ENCODE data around the gene ELAVL2. TPM values are rescaled to one million over a fixed set of nuclear protein-coding genes. Genes with fewer than 3 reads are reported as not detected.
"Not testable (repeated sequence)": the region's sequence is repeated elsewhere in the genome, so short reads cannot be mapped to it uniquely, and the experiment has no call there.

ELAVL2 gene
- polyA plus RNA-seq, 3 donors = 1.5 to 4.2 (median 3.3) TPM

DNA sequence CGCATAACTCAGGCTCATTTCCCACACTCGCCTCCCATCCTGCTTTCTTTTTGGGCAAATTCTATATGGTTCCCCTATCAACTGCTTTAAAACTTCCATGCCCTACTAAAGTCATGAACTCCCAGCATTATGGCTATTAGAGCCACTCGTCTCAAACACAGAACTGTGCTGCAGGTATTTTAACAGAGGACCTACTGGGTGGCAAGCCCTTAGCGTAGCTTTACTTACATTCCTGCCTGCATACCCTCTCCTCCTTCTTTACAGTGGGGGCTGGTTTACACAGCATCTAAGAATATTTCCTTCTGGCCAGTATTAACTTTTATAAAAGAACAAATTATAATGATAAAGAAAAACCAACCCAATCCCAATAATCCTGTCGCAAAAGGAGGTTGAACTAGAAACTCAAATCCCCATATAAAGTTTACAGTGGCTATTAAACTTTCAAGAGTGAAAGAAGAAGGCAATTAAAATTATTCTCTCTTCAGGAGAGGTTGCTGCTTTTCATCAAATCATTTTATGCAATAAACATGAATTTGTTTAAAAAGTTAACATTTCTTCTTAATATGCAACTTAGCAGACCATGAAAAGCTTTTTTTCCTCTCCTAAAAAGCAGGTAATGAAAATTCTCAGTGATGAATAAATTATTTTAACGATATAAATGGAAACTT is 100.6 kb downstream of the ELAVL2 start:
- no peak for DNase-seq

DNA sequence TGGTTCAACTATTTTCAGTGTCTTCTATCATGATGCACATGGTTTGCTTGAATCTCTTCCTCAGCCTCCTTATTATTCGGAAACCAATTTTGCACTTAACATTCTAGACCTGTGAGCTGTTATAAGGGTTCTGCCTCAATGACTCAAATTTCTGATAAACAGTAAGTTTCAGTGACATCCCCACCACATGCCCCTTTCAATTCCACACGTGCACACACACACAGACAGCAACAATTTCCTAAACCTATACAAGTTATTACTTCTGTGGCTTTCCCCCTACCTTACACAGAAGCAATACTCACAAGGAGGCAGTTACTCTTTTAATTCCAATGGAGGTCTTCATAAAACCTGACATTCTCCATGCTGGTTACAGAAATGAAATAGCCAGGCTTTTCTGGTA is 102.4 kb downstream of the ELAVL2 start:
- DNase-seq = no peak

DNA sequence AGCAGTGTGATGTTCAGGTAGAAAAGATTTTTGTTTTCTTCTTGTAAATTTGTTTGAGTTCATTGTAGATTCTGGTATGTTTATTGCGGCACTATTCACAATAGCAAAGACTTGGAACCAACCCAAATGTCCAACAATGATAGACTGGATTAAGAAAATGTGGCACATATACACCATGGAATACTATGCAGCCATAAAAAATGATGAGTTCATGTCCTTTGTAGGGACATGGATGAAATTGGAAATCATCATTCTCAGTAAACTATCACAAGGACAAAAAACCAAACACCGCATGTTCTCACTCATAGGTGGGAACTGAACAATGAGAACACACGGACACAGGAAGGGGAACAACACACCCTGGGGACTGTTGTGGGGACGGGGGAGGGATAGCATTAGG is 103.0 kb downstream of the ELAVL2 start:
- DNase-seq = not testable (repeated sequence)

DNA sequence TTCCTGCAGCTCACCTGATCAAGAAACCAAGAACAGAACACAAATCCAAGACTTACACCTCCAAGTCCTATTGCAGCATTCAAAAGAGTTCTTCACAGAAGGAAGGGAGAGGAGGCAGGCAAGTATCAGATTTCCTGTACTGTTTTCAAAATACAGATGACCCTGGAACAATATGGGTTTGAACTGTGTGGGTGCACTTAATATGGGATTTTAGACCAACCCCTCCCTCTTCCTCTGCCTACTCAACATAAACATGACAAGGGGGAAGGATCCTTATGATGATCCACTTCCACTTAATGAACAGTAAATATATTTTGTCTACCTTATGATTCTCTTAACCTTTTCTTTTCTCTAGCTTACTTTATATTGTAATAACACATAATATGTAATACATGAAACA is 104.6 kb downstream of the ELAVL2 start:
- DNase-seq = no peak

DNA sequence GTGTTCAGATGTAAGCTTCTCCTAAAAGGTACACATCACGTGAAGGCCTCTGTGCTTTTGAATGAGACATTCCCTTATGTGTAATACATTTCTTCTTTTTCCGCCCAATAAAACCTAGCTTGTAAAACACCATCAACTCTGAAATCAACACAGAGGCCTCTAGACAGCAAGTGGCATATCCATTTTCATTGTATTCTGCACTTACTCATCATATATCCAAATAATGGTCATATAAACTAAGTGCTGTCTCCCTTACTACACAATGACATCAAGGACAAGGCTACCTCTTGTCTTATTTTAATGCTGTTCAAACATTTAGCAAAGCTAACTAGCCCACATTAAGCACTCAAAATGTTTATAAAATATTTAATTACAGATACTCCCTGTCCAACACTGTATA is 108.5 kb downstream of the ELAVL2 start:
- no peak for DNase-seq

DNA sequence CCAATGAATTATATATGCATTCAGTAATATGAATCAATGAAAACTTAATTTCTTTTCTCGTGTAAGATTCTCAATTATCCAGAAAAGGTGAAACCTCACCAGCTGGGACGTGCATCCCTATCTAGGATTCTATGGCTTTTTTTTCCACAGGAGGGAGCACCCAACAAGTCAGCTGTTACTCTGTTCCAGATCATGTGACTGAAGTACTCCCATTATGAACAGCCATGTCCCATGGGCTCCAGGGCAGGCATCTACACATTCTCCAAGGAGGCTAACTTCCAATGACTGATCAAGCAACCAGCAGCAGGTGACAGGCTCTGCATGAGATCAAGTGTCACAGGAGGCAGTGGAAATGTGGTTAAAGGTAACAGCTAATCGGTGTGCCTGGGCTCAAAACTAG is 118.8 kb downstream of the ELAVL2 start:
- DNase-seq = no peak

DNA sequence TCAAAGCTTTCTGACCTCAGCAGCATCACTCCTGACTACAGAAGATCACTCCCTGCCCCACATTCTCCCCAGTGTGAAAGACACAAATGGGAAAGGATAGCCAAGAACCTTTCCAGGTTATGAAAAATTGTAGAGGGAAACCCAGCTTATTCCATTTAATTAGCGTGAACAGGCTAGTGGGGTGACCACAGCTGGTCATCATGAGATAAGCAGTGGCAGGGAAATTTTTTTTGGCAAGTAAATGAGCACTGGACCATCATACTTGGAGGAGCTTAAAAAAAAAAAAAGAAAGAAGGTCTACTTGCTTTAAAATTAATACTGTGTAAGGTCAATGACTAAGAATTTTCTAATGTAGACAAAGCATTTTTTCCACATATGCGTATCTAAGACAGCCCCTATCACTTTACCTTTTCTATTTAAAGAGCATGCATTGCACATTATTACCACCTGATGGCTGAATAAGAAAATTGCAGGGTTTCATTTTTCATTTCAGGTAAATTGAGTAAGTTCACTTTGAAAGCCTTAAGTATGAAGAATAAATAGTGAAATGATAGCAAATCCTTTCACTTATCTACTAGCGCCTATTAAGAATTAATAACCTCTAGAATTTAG is 123.6 kb downstream of the ELAVL2 start:
- no peak for DNase-seq

DNA sequence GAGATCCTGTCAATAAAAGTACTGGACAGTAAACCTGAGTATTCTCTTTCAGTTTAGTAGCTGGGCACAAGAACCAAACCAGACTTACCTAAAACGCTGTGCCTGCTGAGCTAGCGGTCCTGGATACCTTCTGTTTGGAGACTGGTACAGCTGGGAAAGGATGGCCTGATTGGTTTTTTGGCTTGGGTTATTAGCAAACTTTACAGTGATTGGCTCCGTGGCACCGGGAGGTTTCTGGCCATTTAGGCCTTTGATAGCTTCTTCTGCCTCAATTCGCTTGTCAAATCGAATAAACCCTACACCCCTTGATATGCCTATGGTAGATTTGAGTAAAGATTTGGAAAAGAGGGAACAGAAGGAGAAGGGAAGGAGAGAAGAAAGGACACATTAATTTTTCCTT is 124.7 kb downstream of the ELAVL2 start:
- no peak for DNase-seq

DNA sequence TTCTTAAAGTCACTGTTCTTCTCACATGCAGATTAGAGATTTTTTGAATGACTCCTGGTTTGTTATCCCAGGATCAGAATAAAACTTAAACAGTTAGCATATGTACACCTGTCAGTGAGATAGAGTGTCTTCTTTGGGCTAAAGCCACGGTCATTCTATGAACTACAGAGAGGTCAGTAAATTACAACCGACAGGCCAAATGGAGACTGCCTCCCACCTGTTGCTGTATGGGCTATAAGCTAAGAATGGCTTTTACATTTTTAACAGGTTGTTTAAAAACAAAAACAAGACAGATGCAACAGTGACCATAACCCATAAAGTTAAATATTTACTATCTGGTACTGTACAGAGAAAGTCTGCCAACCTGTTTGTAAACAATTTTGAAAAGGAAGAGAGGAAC is 125.7 kb downstream of the ELAVL2 start:
- no peak for DNase-seq

DNA sequence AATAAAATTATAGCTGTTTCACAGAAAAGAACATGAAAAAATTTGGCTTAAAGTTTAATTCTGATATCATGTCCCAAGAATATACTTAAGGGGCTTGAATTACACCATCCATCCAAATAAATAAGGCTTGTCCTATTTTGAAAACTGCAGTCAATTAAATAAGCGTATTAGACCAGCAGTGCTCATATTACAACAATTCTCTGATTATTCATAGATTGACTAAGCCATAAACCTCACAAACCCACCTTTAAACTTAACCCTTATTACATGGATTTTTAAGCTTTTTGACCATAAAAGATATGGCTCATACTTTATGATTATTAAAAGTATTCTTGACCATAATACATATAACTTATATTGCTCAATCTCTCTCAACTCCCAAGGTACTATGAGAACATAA is 127.9 kb downstream of the ELAVL2 start:
- DNase-seq = no peak

DNA sequence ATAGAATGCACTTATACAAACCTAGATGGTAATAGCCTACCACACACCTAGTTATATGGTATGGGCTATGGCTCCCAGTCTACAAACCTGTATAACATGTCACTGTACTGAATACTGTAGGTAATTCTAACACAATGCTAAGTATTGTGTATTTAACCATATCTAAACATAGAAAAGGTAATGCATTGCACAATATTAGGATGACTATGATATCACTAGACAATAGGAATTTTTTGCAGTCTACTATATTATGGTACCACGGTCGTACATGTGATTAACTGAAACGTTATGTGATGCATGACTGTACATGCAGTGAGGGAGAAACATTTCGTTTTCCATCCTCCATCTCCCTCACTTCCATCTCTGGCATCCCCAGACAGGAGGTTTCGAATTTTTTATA is 130.5 kb downstream of the ELAVL2 start:
- no peak for DNase-seq

DNA sequence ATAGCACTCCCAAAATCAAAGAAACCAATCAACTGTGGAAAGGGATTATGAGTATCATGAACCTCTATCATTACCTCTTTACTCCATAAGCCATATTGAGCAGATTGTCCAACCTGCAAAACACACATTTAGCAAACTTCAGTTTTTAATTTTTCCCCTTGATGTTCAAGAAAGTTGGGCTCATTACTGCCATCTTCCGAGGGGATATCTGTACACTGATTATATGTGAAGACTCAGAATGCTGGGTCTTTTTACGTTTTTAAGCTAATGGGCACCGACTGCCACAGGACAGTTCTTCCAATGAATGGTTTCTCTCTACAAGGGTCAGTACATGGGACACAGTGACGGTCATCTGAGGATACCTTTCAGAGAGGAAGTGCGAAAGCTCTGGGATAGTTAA is 132.7 kb downstream of the ELAVL2 start:
- no peak for DNase-seq

DNA sequence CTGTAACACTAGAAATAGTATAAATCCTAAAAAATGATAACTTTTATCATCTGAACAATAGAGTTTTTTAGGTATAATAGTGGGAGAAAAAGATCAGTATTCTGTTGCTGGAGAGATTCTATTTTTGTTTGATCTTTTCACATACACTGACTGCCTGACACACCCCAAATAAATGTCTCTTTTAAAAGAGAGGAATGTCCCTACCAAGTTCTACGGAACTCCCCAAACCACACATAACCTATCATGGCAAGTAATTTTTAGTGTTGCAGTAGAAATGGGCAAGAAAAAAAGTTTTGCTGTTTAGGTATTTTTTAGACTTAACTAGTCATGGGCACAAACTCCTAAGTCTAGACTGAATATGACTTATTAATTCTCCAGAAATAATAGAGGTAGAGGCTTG is 139.1 kb downstream of the ELAVL2 start:
- no peak for DNase-seq

DNA sequence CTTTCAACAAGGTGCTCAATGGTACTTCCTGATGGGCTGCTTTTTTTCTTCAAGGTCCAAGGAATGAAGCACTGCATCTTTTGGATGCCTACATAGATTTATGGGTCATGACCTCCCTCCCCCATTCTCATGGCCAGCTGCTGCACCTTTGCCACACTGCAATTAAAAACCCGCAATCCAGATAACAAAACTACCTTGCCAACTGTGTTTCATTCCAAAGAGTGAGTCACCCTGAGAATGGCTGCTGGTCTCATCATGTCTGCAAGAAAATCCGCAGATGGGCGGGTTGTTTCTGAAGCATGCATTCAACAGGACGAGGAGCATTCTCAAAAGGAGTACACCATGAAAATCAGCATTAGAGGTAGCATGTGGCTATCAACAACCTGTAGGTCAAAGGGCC is 139.8 kb downstream of the ELAVL2 start:
- DNase-seq = no peak

DNA sequence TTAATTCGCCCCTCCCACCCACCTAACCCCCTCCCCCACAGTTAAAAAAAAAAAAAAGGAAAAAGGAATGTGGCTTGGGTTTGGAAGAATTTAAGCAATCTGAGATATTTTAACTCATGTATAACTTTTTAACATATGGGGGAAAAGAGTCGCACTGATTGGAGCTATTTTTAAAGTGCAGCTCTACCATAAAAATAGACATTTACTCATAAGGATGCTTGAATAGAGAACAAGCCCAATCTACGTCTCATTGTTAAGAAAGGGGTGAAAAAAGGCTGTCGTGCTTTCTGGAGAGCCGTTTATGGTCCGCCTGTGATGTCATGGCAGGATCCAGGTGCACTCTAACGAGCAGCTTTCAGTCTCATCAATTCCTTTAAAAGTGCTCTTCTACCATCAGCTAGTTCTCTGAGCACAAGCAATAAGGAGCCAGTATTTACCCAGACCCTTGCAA is 142.4 kb downstream of the ELAVL2 start:
- no peak for DNase-seq

DNA sequence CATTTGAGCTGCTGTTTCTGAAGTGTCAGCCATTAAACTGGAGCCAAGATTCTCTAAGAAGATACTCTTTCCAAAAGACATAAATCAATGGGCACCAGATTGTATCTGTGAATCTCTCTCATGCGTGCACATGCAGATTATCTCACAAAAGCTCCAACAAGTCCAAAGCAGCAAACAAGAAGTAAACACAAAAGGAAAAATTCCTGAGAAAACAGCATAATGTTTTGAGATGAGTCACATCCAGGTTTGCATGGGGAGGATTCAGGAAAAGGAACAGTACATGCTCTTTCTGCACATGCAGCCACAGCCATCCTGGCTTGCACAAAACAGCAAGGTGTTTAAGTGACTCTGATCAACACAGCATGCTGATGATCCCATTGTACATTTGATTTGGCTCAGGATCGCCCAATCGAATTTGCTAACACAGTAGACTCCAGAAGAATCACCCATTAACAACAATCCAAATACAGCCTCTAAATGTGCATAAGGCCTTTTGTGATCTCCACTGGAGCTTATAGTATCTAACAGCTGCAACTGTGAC is 143.1 kb downstream of the ELAVL2 start:
- DNase-seq = no peak

DNA sequence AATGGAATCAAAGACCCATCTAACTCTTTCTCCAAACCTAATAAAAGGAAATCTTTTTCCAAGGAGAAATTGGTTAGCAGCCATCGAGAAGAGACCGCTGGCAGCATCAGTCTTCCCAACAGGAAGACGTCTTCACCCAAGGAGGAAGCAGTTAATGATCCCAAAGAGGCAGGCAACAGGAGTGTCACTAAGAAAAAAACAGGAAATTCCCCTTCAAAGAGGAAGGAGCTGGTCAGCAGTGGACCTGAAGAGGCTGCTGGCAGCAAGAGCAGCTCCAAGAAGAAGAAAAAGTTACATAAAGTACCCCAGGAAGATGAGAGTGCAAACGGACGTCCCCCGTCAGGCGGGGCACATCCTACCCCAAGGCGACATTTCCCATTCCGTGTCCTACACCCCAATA is 143.7 kb downstream of the ELAVL2 start:
- no peak for DNase-seq

DNA sequence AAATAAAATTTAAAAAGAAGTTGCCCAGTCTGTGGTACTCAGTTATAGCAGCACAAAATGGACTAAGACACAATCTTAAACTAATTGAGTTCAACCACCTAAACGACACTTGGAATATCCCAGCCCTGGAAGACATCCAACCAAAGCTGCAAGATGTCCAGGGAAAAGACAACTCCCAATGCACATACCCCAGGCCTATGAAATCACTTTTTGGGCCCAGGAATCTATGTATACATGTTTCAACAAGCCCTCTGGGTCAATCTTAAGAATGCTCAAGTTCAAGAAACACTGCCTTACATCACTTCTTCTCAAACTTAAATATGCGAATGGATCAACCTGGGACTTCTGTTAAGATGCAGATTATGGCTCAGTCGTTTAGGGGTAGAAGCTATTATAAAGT is 148.6 kb downstream of the ELAVL2 start:
- no peak for DNase-seq

DNA sequence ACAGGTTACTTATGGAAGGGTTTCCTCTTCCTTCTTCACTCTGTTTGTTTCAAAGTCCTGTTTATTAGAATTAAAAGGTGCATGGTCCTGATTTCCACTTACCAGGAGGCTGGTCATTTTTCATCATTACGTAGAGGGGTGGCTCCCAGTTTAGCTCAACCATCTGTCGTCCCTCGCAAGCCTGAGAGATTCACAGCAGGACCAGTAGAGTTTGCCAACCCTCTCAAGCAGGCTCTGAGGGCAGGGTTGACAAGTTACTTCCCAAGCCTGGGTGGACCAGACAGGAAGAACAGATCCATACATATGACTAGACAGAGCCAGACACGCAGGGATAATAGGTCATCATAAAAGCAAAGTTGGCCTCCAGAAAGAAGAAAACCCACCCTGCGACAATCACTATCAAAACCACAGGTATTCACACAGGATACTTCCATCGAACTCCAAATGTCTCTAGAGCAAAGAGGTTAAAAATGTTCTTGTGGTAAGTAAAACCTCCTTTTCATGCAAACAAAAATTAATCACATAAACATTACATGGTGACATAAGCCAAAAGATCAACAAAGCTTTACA is 151.9 kb downstream of the ELAVL2 start:
- DNase-seq = no peak

DNA sequence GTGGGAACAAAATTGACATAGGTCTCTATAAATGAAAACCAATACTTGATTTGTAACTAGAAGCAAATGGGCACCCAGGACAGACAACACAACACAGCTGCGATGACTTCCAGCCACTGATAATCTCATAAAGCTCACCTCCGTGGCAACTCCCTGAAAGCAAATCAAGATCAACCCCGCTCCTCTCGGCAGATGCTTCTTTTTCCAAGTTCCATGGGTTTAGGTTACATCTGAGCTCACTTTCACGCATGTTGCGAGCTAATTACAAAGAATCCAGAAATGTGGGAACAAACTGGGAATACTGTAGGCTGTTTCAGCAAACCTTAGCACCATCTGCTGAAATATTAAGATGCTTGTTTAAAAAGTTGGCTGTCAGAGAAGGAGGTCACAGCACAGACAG is 153.9 kb downstream of the ELAVL2 start:
- DNase-seq = no peak

DNA sequence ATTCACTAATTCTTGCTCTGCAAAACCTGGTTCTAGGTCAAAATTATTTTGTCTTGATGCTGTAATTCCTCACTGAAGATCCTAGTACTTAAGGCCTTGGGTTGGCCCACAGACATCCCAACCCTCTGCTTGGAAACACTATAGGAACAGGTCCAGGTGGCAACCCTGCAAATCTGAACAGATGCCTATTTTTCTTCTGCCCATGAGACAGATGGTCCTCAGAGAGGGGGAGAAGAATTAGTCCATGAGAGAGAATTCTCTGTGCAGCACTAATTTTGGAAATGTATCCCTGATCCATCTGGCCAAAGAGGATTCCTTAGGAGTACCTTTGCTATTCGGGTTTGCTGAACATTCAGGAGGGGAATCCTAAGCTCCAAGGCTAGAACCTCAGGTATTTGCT is 156.3 kb downstream of the ELAVL2 start:
- no peak for DNase-seq

DNA sequence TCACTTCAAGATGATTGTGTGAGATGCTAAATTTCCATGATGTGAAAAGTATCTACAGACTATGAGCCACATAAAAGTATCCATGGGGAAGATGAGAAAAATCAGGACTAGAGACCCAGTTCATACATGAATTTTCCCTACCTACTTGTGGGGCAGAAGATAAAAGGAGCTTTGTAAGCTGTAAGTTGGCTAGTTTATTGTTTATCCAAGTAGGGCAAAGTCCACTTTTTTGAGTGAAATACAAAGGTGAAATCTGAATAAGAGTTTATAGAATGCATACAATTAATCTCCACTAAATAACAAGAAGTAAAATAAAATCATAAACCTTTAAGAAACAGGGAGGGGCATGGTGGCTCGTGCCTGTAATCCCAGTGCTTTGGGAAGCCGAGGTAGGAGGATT is 160.4 kb downstream of the ELAVL2 start:
- DNase-seq = no peak

DNA sequence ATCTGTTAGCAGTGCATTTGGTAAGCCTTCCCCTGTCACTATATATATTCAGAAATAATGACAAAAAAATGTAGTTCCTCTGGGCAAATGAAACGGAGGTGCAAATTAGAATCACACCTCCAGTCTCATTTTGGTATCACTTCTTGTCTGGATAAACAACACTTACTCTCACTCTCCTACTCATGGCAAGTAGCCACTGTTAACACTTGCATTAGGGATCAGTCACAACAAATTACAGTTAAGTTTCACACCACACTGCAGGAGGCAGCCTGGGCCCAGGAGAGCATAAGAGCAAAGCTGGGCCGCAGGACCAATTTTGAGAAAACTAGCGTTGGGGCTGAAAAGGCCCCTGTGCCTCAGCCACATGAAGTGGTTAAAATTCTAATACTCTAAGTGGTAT is 161.0 kb downstream of the ELAVL2 start:
- no peak for DNase-seq

DNA sequence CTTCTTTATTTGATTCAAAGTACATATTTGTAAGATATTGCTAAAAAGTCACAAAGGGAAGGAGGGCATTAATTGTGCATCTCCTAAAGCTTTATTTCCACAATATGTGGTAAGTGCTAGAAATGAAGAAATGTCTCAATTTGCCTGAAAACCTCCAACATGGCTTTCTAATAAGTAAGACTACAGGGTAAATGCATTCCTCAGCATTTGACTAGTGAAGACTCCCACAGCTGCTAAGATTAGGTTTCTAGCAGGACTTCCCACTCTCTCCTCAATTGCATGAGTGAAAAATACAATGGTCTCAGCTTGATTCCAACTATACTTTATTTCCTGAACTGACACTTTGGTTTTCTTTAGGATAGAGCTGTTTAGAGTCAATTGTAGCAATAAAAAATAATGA is 162.1 kb downstream of the ELAVL2 start:
- no peak for DNase-seq
